Muscle layer of duodenum (tissue), 2 donors: Measurements from ENCODE around the gene GALNTL6.
"Not testable (repeated sequence)": the region's sequence is repeated elsewhere in the genome, so short reads cannot be mapped to it uniquely, and the experiment has no call there.

Source experiments
- H3K27ac ChIP-seq: one replicate; pipeline ENCODE4 v1.7.0; 2013; ENCODE audit warnings: mild to moderate bottlenecking, low read length
- H3K27me3 ChIP-seq: one replicate; pipeline ENCODE4 v1.7.0; 2013; ENCODE audit warnings: low read depth, mild to moderate bottlenecking, control low read depth, low read length
- H3K36me3 ChIP-seq, 2 donors: one replicate each; pipeline ENCODE4 v1.7.0; 2013; ENCODE audit warnings: low read length in 2 of 2, control low read depth in 1 of 2, mild to moderate bottlenecking in 1 of 2; ENCODE audit not compliant: insufficient read depth in 2 of 2, control insufficient read depth in 1 of 2
- H3K4me1 ChIP-seq, 2 donors: one replicate each; pipeline ENCODE4 v1.7.0; 2013; ENCODE audit warnings: low read length in 2 of 2, mild to moderate bottlenecking in 2 of 2, control low read depth in 1 of 2, moderate library complexity in 1 of 2; ENCODE audit not compliant: insufficient read depth in 2 of 2, control insufficient read depth in 1 of 2
- H3K4me3 ChIP-seq, 2 donors: one replicate each; pipeline ENCODE4 v1.7.0; 2013; ENCODE audit warnings: low read length in 2 of 2, low read depth in 1 of 2, mild to moderate bottlenecking in 1 of 2
- H3K9me3 ChIP-seq, 2 donors: one replicate each; pipeline ENCODE4 v1.7.0; 2013; ENCODE audit warnings: low read length in 2 of 2, control low read depth in 1 of 2, mild to moderate bottlenecking in 1 of 2; ENCODE audit not compliant: control insufficient read depth in 1 of 2
- donor health status: healthy.

GALNTL6 gene

GRCh38 chr4:172874944-172875343 lies 1061.7 kb downstream of the GALNTL6 start:
- no peaks in the 10 kb centered on the region for H3K27me3 ChIP-seq
- H3K27ac ChIP-seq: no peak overlapping the region
- H3K4me3 ChIP-seq: no peak overlapping the region
- no peaks in the 10 kb centered on the region for H3K36me3 ChIP-seq
- H3K4me1 ChIP-seq: no peaks in the 10 kb centered on the region
- peaks cover 0 to under 1% of the 10 kb centered on the region in 2 donors for H3K9me3 ChIP-seq

GRCh38 chr4:172876394-172876793 lies 1063.2 kb downstream of the GALNTL6 start:
- no peaks in the 10 kb centered on the region for H3K27me3 ChIP-seq
- no peak overlapping the region for H3K27ac ChIP-seq
- H3K4me3 ChIP-seq: no peak overlapping the region
- peaks cover 0 to 3% of the 10 kb centered on the region in 2 donors for H3K9me3 ChIP-seq
- H3K4me1 ChIP-seq: no peaks in the 10 kb centered on the region
- no peaks in the 10 kb centered on the region for H3K36me3 ChIP-seq

- H3K27ac ChIP-seq: no peak overlapping the region
- no peaks in the 10 kb centered on the region for H3K27me3 ChIP-seq
- H3K4me3 ChIP-seq: no peak overlapping the region
- no peaks in the 10 kb centered on the region for H3K4me1 ChIP-seq
- H3K9me3 ChIP-seq: peaks cover 0 to 8% of the 10 kb centered on the region in 2 donors
- no peaks in the 10 kb centered on the region for H3K36me3 ChIP-seq
Measured at GRCh38 chr4:172881645-172882044, 1068.4 kb downstream of the GALNTL6 start.

GRCh38 chr4:172887358-172887757 lies 1074.2 kb downstream of the GALNTL6 start:
- not testable (repeated sequence) for H3K9me3 ChIP-seq, H3K4me1 ChIP-seq, H3K36me3 ChIP-seq, H3K27ac ChIP-seq, H3K4me3 ChIP-seq, H3K27me3 ChIP-seq

- peaks cover 0 to 5% of the 10 kb centered on the region in 2 donors for H3K9me3 ChIP-seq
- no peak overlapping the region for H3K4me3 ChIP-seq
- H3K27ac ChIP-seq: no peak overlapping the region
- no peaks in the 10 kb centered on the region for H3K4me1 ChIP-seq
- no peaks in the 10 kb centered on the region for H3K36me3 ChIP-seq
- H3K27me3 ChIP-seq: no peaks in the 10 kb centered on the region
Measured at GRCh38 chr4:172887959-172888358, 1074.8 kb downstream of the GALNTL6 start.

GRCh38 chr4:172892300-172892699 lies 1079.1 kb downstream of the GALNTL6 start:
- H3K4me3 ChIP-seq: no peak overlapping the region
- H3K36me3 ChIP-seq: no peaks in the 10 kb centered on the region
- H3K9me3 ChIP-seq: peaks cover 0 to 15% of the 10 kb centered on the region in 2 donors
- H3K27ac ChIP-seq: no peak overlapping the region
- no peaks in the 10 kb centered on the region for H3K4me1 ChIP-seq
- no peaks in the 10 kb centered on the region for H3K27me3 ChIP-seq

GRCh38 chr4:172895699-172896098 lies 1082.5 kb downstream of the GALNTL6 start:
- Histone ChIP-seq H3K27me3 (no peaks in the 10 kb centered on the region), H3K36me3 (no peaks in the 10 kb centered on the region), H3K4me1 (no peaks in the 10 kb centered on the region), H3K27ac (no peak overlapping the region), H3K9me3 (peaks cover 0 to 15% of the 10 kb centered on the region in 2 donors), H3K4me3 (no peak overlapping the region)

GRCh38 chr4:172897046-172897445 lies 1083.8 kb downstream of the GALNTL6 start:
- no peak overlapping the region for H3K27ac ChIP-seq
- no peaks in the 10 kb centered on the region for H3K4me1 ChIP-seq
- H3K9me3 ChIP-seq: peaks cover 0 to 15% of the 10 kb centered on the region in 2 donors
- no peak overlapping the region for H3K4me3 ChIP-seq
- H3K36me3 ChIP-seq: no peaks in the 10 kb centered on the region
- H3K27me3 ChIP-seq: no peaks in the 10 kb centered on the region

GRCh38 chr4:172898715-172899114 lies 1085.5 kb downstream of the GALNTL6 start:
- H3K4me1 ChIP-seq: no peaks in the 10 kb centered on the region
- H3K27me3 ChIP-seq: no peaks in the 10 kb centered on the region
- no peak overlapping the region for H3K27ac ChIP-seq
- H3K4me3 ChIP-seq: no peak overlapping the region
- H3K36me3 ChIP-seq: no peaks in the 10 kb centered on the region
- H3K9me3 ChIP-seq: peaks cover 0 to 15% of the 10 kb centered on the region in 2 donors

- Histone ChIP-seq H3K27me3 (no peaks in the 10 kb centered on the region), H3K27ac (no peak overlapping the region), H3K4me1 (no peaks in the 10 kb centered on the region), H3K36me3 (no peaks in the 10 kb centered on the region), H3K9me3 (peaks cover 0 to 15% of the 10 kb centered on the region in 2 donors), H3K4me3 (no peak overlapping the region)
Measured at GRCh38 chr4:172899861-172900260, 1086.7 kb downstream of the GALNTL6 start.

- Histone ChIP-seq H3K27ac (no peak overlapping the region), H3K4me3 (no peak overlapping the region), H3K9me3 (peaks cover 0 to 10% of the 10 kb centered on the region in 2 donors), H3K27me3 (no peaks in the 10 kb centered on the region), H3K36me3 (no peaks in the 10 kb centered on the region), H3K4me1 (no peaks in the 10 kb centered on the region)
Measured at GRCh38 chr4:172900900-172901299, 1087.7 kb downstream of the GALNTL6 start.

- H3K36me3 ChIP-seq, H3K9me3 ChIP-seq, H3K4me1 ChIP-seq, H3K4me3 ChIP-seq, H3K27ac ChIP-seq, H3K27me3 ChIP-seq: not testable (repeated sequence)
Measured at GRCh38 chr4:172912468-172912867, 1099.3 kb downstream of the GALNTL6 start.
